ENCODE results near the gene TRIM43.
"Not testable (repeated sequence)": the region's sequence is repeated elsewhere in the genome, so short reads cannot be mapped to it uniquely, and the experiment has no call there.

DNA sequence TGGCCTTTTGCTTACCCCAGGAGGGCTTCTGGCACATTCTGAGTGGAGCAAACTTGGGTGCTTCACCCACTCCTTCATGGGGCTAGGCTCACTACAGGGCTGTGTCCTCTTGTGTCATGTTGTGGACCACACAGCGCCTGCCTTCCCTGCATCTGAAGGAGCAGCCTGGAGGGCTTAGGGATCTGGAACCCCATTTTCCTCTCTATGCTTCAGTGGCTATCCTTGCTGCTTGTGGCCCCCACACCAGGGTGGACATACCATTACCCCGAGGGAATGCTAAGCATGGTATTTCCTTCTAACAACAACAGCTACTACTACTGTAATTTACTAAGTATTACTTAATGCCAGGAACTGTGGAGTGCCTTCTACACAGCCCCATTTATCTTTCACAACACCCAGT lies 50.6 kb downstream of the TRIM43 start:
- TF ChIP-seq, protein P1, sequence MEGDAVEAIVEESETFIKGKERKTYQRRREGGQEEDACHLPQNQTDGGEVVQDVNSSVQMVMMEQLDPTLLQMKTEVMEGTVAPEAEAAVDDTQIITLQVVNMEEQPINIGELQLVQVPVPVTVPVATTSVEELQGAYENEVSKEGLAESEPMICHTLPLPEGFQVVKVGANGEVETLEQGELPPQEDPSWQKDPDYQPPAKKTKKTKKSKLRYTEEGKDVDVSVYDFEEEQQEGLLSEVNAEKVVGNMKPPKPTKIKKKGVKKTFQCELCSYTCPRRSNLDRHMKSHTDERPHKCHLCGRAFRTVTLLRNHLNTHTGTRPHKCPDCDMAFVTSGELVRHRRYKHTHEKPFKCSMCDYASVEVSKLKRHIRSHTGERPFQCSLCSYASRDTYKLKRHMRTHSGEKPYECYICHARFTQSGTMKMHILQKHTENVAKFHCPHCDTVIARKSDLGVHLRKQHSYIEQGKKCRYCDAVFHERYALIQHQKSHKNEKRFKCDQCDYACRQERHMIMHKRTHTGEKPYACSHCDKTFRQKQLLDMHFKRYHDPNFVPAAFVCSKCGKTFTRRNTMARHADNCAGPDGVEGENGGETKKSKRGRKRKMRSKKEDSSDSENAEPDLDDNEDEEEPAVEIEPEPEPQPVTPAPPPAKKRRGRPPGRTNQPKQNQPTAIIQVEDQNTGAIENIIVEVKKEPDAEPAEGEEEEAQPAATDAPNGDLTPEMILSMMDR (IDR thresholded peaks at IDR 0.05; ENCODE audit: poor library complexity): not testable (repeated sequence)
- TF ChIP-seq EZH2 (IDR thresholded peaks at IDR 0.05; ENCODE audit: borderline replicate concordance); EZH2phosphoT487 (IDR thresholded peaks at IDR 0.05; ENCODE audit: low read depth, severe bottlenecking, unreplicated experiment): not testable (repeated sequence)
